Loucy (cell line): Measurements from ENCODE around the gene CLK4.

Experiments
- CTCF ChIP-seq: fragments of 200-600 bp; sonication (generic); conservative IDR thresholded peaks from 2 replicates; pipeline ENCODE4 v1.5.1; 2014; ENCODE audit warnings: mild to moderate bottlenecking, antibody characterized with exemption, low read length
- EZH2phosphoT487 ChIP-seq: fragments of 200-600 bp; IDR thresholded peaks from 2 replicates; pipeline ENCODE4 v1.6.1; 2018; ENCODE audit warnings: antibody characterized with exemption, mild to moderate bottlenecking, moderate library complexity, borderline replicate concordance

- no peak for TF ChIP-seq CTCF
- no peak for TF ChIP-seq EZH2phosphoT487
Observed at GRCh38 chr5:178641711-178642110, 14.9 kb upstream of the CLK4 start.
